Measurements from ENCODE around the gene CD248. TPM values are rescaled to one million over a fixed set of nuclear protein-coding genes. Genes with fewer than 3 reads are reported as not detected.
"Not testable (repeated sequence)": the region's sequence is repeated elsewhere in the genome, so short reads cannot be mapped to it uniquely, and the experiment has no call there.

Gene CD248
- total RNA-seq, 1 experiment from 2014 or later = 0.15 TPM

GRCh38 chr11:66311470-66311964, 5.3 kb downstream of the CD248 start:
- H3K27me3 ChIP-seq (ENCODE audit: control insufficient read depth, insufficient read depth, low read length) = no peaks in the 10 kb centered on the region
- CTCF ChIA-PET = interaction anchor here (0.6 to 2.1 kb wide), 12 partner anchors 11 to 150 kb away, joined by 3 to 17 read pairs (median 5); partner anchors contain the start of genes B4GAT1, MRPL11, RIN1 and YIF1A
- no peak for DNase-seq (ENCODE audit: low read depth, low spot score)
- POLR2A ChIA-PET = interaction anchor here (1.6 kb wide), 1 partner anchor 34 kb away, joined by 6 read pairs; no protein-coding TSS in a partner anchor
- TF ChIP-seq TCF7L2 (IDR thresholded peaks at IDR 0.05; ENCODE audit: low read depth, low read length) = no peak
- TF ChIP-seq REST (IDR thresholded peaks at IDR 0.05; ENCODE audit: insufficient read depth in 1 of 2, low read depth in 2 of 2, low read length in 1 of 2) = no peak
- no peak for TF ChIP-seq POLR2AphosphoS5 (IDR thresholded peaks at IDR 0.05; ENCODE audit: low read depth, low read length)
- no peak for TF ChIP-seq CTCF (IDR thresholded peaks at IDR 0.05)
- no peak for TF ChIP-seq SIN3A (IDR thresholded peaks at IDR 0.05; ENCODE audit: borderline replicate concordance, insufficient read depth, low read depth, low read length)
- peak overlapping the region; percentile 86 for H3K27ac ChIP-seq (ENCODE audit: low read length)
- peak overlapping the region; percentile 72 to 83 for H3K4me3 ChIP-seq (ENCODE audit: low read depth in 2 of 2, low read length in 2 of 2)
- no TSS peak for BruUV-seq (replicated peaks)
- in situ Hi-C loops (cut with HindIII; ENCODE audit: low pct_unique_long_range_greater_than_20kb, low sequenced_read_pairs) = no loop called here
- no peaks in the 10 kb centered on the region for H3K9me3 ChIP-seq (ENCODE audit: control insufficient read depth, insufficient read depth, low read depth, low read length)
- intact Hi-C loops (cut with micrococcal nuclease; ENCODE audit: unreplicated experiment) = no loop called here
- H3K4me1 ChIP-seq (ENCODE audit: control insufficient read depth, insufficient read depth, low read length) = peaks cover 6% of the 10 kb centered on the region
- H3K36me3 ChIP-seq (ENCODE audit: control insufficient read depth, insufficient read depth, low read length) = no peaks in the 10 kb centered on the region
- ATAC-seq = peak; percentile 1

- DNase-seq (ENCODE audit: low read depth, low spot score); H3K4me3 ChIP-seq (ENCODE audit: low read depth in 2 of 2, low read length in 2 of 2); BruUV-seq (replicated peaks); H3K9me3 ChIP-seq (ENCODE audit: control insufficient read depth, insufficient read depth, low read depth, low read length); in situ Hi-C loops (cut with HindIII; ENCODE audit: low pct_unique_long_range_greater_than_20kb, low sequenced_read_pairs); H3K27ac ChIP-seq (ENCODE audit: low read length); H3K36me3 ChIP-seq (ENCODE audit: control insufficient read depth, insufficient read depth, low read length); intact Hi-C loops (cut with micrococcal nuclease; ENCODE audit: unreplicated experiment); H3K27me3 ChIP-seq (ENCODE audit: control insufficient read depth, insufficient read depth, low read length); ATAC-seq; H3K4me1 ChIP-seq (ENCODE audit: control insufficient read depth, insufficient read depth, low read length): not testable (repeated sequence)
- CTCF ChIA-PET = interaction anchor here (0.6 to 2.1 kb wide), 11 partner anchors 10 to 150 kb away, joined by 3 to 17 read pairs (median 5); partner anchors contain the start of genes B4GAT1, MRPL11, RIN1 and YIF1A
- POLR2A ChIA-PET = interaction anchor here (1.6 kb wide), 1 partner anchor 35 kb away, joined by 6 read pairs; no protein-coding TSS in a partner anchor
These were observed 5.9 kb downstream of the CD248 start for GRCh38 chr11:66310803-66311440.

GRCh38 chr11:66310324-66310723, 6.5 kb downstream of the CD248 start:
- in situ Hi-C loops (cut with HindIII; ENCODE audit: low pct_unique_long_range_greater_than_20kb, low sequenced_read_pairs) (no loop called here), intact Hi-C loops (cut with micrococcal nuclease; ENCODE audit: unreplicated experiment) (no loop called here)
- BruUV-seq (replicated peaks) = no TSS peak
- POLR2A ChIA-PET = no interaction called here
- no peaks in the 10 kb centered on the region for H3K9me3 ChIP-seq (ENCODE audit: control insufficient read depth, insufficient read depth, low read depth, low read length)
- no peaks in the 10 kb centered on the region for H3K27me3 ChIP-seq (ENCODE audit: control insufficient read depth, insufficient read depth, low read length)
- ATAC-seq (no peak), DNase-seq (ENCODE audit: low read depth, low spot score) (no peak)
- CTCF ChIA-PET = interaction anchor here (1.2 kb wide), 1 partner anchor 18 kb away, joined by 5 read pairs; no protein-coding TSS in a partner anchor
- no peak overlapping the region for H3K27ac ChIP-seq (ENCODE audit: low read length)
- no peak for TF ChIP-seq SIN3A (IDR thresholded peaks at IDR 0.05; ENCODE audit: borderline replicate concordance, insufficient read depth, low read depth, low read length)
- TF ChIP-seq POLR2AphosphoS5 (IDR thresholded peaks at IDR 0.05; ENCODE audit: low read depth, low read length) = no peak
- no peak for TF ChIP-seq REST (IDR thresholded peaks at IDR 0.05; ENCODE audit: insufficient read depth in 1 of 2, low read depth in 2 of 2, low read length in 1 of 2)
- TF ChIP-seq CTCF (IDR thresholded peaks at IDR 0.05) = no peak
- no peak for TF ChIP-seq TCF7L2 (IDR thresholded peaks at IDR 0.05; ENCODE audit: low read depth, low read length)
- H3K4me1 ChIP-seq (ENCODE audit: control insufficient read depth, insufficient read depth, low read length) = peaks cover 6% of the 10 kb centered on the region
- H3K4me3 ChIP-seq (ENCODE audit: low read depth in 2 of 2, low read length in 2 of 2) = no peak overlapping the region
- no peaks in the 10 kb centered on the region for H3K36me3 ChIP-seq (ENCODE audit: control insufficient read depth, insufficient read depth, low read length)

Data from Panc1 (cell line).